GM23338 (cell line): ENCODE measurements around the gene ZBTB25. TPM values are rescaled to one million over a fixed set of nuclear protein-coding genes. Genes with fewer than 3 reads are reported as not detected.

Experiments
- ATAC-seq: fragments of 200-7000 bp; cut with Tn5 transposase; 3 replicates; pipeline ENCODE4 v1.9.1; 2020
- DNase-seq: peaks from one replicate; pipeline ENCODE4 v3.0.0-alpha.2; 2015; ENCODE audit warnings: low spot score
- H2AFZ ChIP-seq: fragments of 200-600 bp; sonication (generic); 2 replicates; pipeline ENCODE4 v1.8.0; 2016; ENCODE audit warnings: antibody characterized with exemption, mild to moderate bottlenecking, moderate library complexity
- H3F3A ChIP-seq: fragments of 200-600 bp; sonication (generic); replicated peaks from 2 replicates; pipeline ENCODE4 v1.8.0; 2017; ENCODE audit warnings: antibody characterized with exemption, mixed run types, low read depth
- H3K27ac ChIP-seq: fragments of 200-600 bp; sonication (generic); 2 replicates; pipeline ENCODE4 v1.6.1; 2016; ENCODE audit warnings: low read depth
- H3K27me3 ChIP-seq: fragments of 200-600 bp; sonication (generic); 2 replicates; pipeline ENCODE4 v1.8.0; 2016; ENCODE audit warnings: mild to moderate bottlenecking, mixed run types, moderate library complexity; ENCODE audit not compliant: insufficient read depth
- H3K36me3 ChIP-seq: fragments of 200-600 bp; sonication (generic); 2 replicates; pipeline ENCODE4 v1.8.0; 2016; ENCODE audit warnings: mild to moderate bottlenecking; ENCODE audit not compliant: insufficient read depth
- H3K4me1 ChIP-seq: fragments of 200-600 bp; sonication (generic); 2 replicates; pipeline ENCODE4 v1.8.0; 2016; ENCODE audit warnings: mild to moderate bottlenecking, moderate library complexity; ENCODE audit not compliant: insufficient read depth
- H3K4me2 ChIP-seq: fragments of 200-600 bp; sonication (generic); 2 replicates; pipeline ENCODE4 v1.7.1; 2017; ENCODE audit warnings: mixed run types
- H3K4me3 ChIP-seq: fragments of 200-600 bp; sonication (generic); 2 replicates; pipeline ENCODE4 v1.6.1; 2016; ENCODE audit warnings: mixed run types
- H3K79me2 ChIP-seq: fragments of 200-600 bp; sonication (generic); replicated peaks from 2 replicates; pipeline ENCODE4 v1.8.0; 2017; ENCODE audit warnings: mild to moderate bottlenecking; ENCODE audit not compliant: insufficient read depth
- H3K9me2 ChIP-seq: fragments of 200-600 bp; sonication (generic); 2 replicates; pipeline ENCODE4 v1.8.0; 2017; ENCODE audit not compliant: insufficient read depth
- H4K20me1 ChIP-seq: fragments of 200-600 bp; sonication (generic); replicated peaks from 2 replicates; pipeline ENCODE4 v1.8.0; 2017; ENCODE audit warnings: mild to moderate bottlenecking; ENCODE audit not compliant: insufficient read depth
- H3K27ac Mint-ChIP-seq: 2 replicates; pipeline ENCODE4 v1.8.0; 2020; ENCODE audit warnings: inconsistent platforms, mild to moderate bottlenecking, moderate library complexity, mixed read lengths
- H3K27me3 Mint-ChIP-seq: 3 replicates; pipeline ENCODE4 v1.8.0; 2022; ENCODE audit warnings: low read depth, mild to moderate bottlenecking, moderate library complexity, mixed read lengths, inconsistent platforms; ENCODE audit not compliant: insufficient read depth, poor library complexity
- H3K36me3 Mint-ChIP-seq: 3 replicates; pipeline ENCODE4 v1.8.0; 2021; ENCODE audit warnings: low read depth, mild to moderate bottlenecking, inconsistent platforms, moderate library complexity, mixed read lengths
- H3K4me1 Mint-ChIP-seq: 3 replicates; pipeline ENCODE4 v1.8.0; 2020; ENCODE audit warnings: mild to moderate bottlenecking, inconsistent platforms, mixed read lengths
- H3K4me3 Mint-ChIP-seq: 3 replicates; pipeline ENCODE4 v1.8.0; 2021; ENCODE audit warnings: moderate library complexity, mild to moderate bottlenecking, inconsistent platforms, mixed read lengths
- H3K9me3 Mint-ChIP-seq: 3 replicates; pipeline ENCODE4 v1.8.0; 2020; ENCODE audit warnings: moderate library complexity, mild to moderate bottlenecking, inconsistent platforms, mixed read lengths
- CTCF ChIP-seq, 2 experiments: fragments of 200-600 bp in 1 of 2; sonication (generic) in 1 of 2; conservative IDR thresholded peaks; 2 replicates each; pipeline versions ENCODE4 v1.5.1 to v1.6.1; 2016 to 2017; ENCODE audit warnings: antibody characterized with exemption in 2 of 2, low read depth in 2 of 2, mild to moderate bottlenecking in 2 of 2, moderate library complexity in 1 of 2
- ETS1 ChIP-seq: IDR thresholded peaks from 2 replicates; pipeline ENCODE4 v1.6.1; 2016; ENCODE audit warnings: antibody characterized with exemption
- EZH2 ChIP-seq: fragments of 200-600 bp; sonication (generic); IDR thresholded peaks from one replicate; pipeline ENCODE4 v1.8.0; 2017; ENCODE audit warnings: antibody characterized with exemption, mild to moderate bottlenecking, low read depth; ENCODE audit not compliant: unreplicated experiment
- EZH2phosphoT487 ChIP-seq: fragments of 200-600 bp; sonication (generic); IDR thresholded peaks from one replicate; pipeline ENCODE4 v1.8.1; 2018; ENCODE audit warnings: antibody characterized with exemption; ENCODE audit not compliant: unreplicated experiment
- JUNB ChIP-seq: IDR thresholded peaks from one replicate; pipeline ENCODE4 v1.6.1; 2016; ENCODE audit warnings: antibody characterized with exemption; ENCODE audit not compliant: unreplicated experiment
- NANOG ChIP-seq: IDR thresholded peaks from 2 replicates; pipeline ENCODE4 v1.6.1; 2016; ENCODE audit warnings: antibody characterized with exemption, borderline replicate concordance
- POLR2AphosphoS5 ChIP-seq: IDR thresholded peaks from 2 replicates; pipeline ENCODE4 v1.6.1; 2016; ENCODE audit warnings: antibody characterized with exemption, low read depth
- REST ChIP-seq: IDR thresholded peaks from one replicate; pipeline ENCODE4 v1.6.1; 2018; ENCODE audit warnings: antibody characterized with exemption; ENCODE audit not compliant: unreplicated experiment
- STAT1 ChIP-seq: IDR thresholded peaks from one replicate; pipeline ENCODE4 v1.6.1; 2016; ENCODE audit warnings: antibody characterized with exemption; ENCODE audit not compliant: unreplicated experiment
- ZNF114 ChIP-seq: fragments of 250-450 bp; sonication (Bioruptor Pico); IDR thresholded peaks from 2 replicates; pipeline ENCODE4 v1.5.0; 2020; ENCODE audit warnings: mild to moderate bottlenecking, moderate library complexity
- ZNF331 ChIP-seq: fragments of 250-450 bp; sonication (Bioruptor Pico); IDR thresholded peaks from 2 replicates; pipeline ENCODE4 v1.5.0; 2020; ENCODE audit warnings: low read depth, mild to moderate bottlenecking, moderate library complexity
- polyA plus RNA-seq: library from polyadenylated mRNA; unstranded; fragments of >200 nt; fragmentation: Nextera tagmentation; extraction: Ambion mirVana; gene quantifications from 2 replicates; pipeline ENCODE4 v1.2.1, GENCODE V29; 2016
- total RNA-seq: library from RNA; depleted of rRNA; stranded (reverse); fragments of >200 nt; shearing (Covaris generic); gene quantifications from 2 replicates; pipeline ENCODE4 v1.2.3, GENCODE V29; 2014
- TF ChIP-seq, protein P1 (sequence below): fragments of 250-450 bp; sonication (Bioruptor Pico); IDR thresholded peaks from 2 replicates; pipeline ENCODE4 v1.5.0; 2020; ENCODE audit warnings: mild to moderate bottlenecking, moderate library complexity

The ZBTB25 gene
- total and polyA plus RNA-seq, 2 experiments from 2014 or later: 5.8 to 8.0 TPM

- ATAC-seq (no peak), DNase-seq (no peak)
- Histone ChIP-seq H3K27ac (no peak overlapping the region), H3K4me1 (peaks cover 25% of the 10 kb centered on the region), H3K9me2 (no peaks in the 10 kb centered on the region), H3K36me3 (no peaks in the 10 kb centered on the region), H3K79me2 (peaks cover 99% of the 10 kb centered on the region), H3F3A (0 out of 2 replicates have a peak, but pooled peaks cover 3% of the 10 kb centered on the region), H4K20me1 (peaks cover 32% of the 10 kb centered on the region), H2AFZ (no peak overlapping the region), H3K4me3 (no peak overlapping the region), H3K4me2 (no peak overlapping the region), H3K27me3 (no peaks in the 10 kb centered on the region)
- TF ChIP-seq, protein P1, sequence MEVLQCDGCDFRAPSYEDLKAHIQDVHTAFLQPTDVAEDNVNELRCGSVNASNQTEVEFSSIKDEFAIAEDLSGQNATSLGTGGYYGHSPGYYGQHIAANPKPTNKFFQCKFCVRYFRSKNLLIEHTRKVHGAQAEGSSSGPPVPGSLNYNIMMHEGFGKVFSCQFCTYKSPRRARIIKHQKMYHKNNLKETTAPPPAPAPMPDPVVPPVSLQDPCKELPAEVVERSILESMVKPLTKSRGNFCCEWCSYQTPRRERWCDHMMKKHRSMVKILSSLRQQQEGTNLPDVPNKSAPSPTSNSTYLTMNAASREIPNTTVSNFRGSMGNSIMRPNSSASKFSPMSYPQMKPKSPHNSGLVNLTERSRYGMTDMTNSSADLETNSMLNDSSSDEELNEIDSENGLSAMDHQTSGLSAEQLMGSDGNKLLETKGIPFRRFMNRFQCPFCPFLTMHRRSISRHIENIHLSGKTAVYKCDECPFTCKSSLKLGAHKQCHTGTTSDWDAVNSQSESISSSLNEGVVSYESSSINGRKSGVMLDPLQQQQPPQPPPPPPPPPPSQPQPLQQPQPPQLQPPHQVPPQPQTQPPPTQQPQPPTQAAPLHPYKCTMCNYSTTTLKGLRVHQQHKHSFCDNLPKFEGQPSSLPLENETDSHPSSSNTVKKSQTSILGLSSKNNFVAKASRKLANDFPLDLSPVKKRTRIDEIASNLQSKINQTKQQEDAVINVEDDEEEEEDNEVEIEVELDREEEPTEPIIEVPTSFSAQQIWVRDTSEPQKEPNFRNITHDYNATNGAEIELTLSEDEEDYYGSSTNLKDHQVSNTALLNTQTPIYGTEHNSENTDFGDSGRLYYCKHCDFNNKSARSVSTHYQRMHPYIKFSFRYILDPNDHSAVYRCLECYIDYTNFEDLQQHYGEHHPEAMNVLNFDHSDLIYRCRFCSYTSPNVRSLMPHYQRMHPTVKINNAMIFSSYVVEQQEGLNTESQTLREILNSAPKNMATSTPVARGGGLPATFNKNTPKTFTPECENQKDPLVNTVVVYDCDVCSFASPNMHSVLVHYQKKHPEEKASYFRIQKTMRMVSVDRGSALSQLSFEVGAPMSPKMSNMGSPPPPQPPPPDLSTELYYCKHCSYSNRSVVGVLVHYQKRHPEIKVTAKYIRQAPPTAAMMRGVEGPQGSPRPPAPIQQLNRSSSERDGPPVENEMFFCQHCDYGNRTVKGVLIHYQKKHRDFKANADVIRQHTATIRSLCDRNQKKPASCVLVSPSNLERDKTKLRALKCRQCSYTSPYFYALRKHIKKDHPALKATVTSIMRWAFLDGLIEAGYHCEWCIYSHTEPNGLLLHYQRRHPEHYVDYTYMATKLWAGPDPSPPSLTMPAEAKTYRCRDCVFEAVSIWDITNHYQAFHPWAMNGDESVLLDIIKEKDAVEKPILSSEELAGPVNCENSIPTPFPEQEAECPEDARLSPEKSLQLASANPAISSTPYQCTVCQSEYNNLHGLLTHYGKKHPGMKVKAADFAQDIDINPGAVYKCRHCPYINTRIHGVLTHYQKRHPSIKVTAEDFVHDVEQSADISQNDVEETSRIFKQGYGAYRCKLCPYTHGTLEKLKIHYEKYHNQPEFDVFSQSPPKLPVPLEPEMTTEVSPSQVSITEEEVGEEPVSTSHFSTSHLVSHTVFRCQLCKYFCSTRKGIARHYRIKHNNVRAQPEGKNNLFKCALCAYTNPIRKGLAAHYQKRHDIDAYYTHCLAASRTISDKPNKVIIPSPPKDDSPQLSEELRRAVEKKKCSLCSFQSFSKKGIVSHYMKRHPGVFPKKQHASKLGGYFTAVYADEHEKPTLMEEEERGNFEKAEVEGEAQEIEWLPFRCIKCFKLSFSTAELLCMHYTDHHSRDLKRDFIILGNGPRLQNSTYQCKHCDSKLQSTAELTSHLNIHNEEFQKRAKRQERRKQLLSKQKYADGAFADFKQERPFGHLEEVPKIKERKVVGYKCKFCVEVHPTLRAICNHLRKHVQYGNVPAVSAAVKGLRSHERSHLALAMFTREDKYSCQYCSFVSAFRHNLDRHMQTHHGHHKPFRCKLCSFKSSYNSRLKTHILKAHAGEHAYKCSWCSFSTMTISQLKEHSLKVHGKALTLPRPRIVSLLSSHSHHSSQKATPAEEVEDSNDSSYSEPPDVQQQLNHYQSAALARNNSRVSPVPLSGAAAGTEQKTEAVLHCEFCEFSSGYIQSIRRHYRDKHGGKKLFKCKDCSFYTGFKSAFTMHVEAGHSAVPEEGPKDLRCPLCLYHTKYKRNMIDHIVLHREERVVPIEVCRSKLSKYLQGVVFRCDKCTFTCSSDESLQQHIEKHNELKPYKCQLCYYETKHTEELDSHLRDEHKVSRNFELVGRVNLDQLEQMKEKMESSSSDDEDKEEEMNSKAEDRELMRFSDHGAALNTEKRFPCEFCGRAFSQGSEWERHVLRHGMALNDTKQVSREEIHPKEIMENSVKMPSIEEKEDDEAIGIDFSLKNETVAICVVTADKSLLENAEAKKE (CRISPR knock-in tag): no peak
- no peak for TF ChIP-seq CTCF (conservative IDR thresholded peaks at IDR 0.05; ENCODE audit: low read depth in 2 of 2)
- TF ChIP-seq NANOG: no peak
- TF ChIP-seq ZNF114 (CRISPR knock-in tag): no peak
- no peak for TF ChIP-seq ZNF331 (CRISPR knock-in tag)
- TF ChIP-seq POLR2AphosphoS5: no peak
- no peak for TF ChIP-seq EZH2phosphoT487
- TF ChIP-seq ETS1: no peak
- no peak for TF ChIP-seq STAT1
- no peak for TF ChIP-seq REST
- no peak for TF ChIP-seq JUNB
- no peak for TF ChIP-seq EZH2
- Mint-ChIP-seq H3K4me3 (no peak overlapping the region), H3K36me3 (no peaks in the 10 kb centered on the region; the same call in 2 of the 3 replicates), H3K4me1 (peaks cover 27% of the 10 kb centered on the region), H3K9me3 (no peaks in the 10 kb centered on the region; the same call in 2 of the 3 replicates), H3K27me3 (peaks cover 4% of the 10 kb centered on the region), H3K27ac (no peak overlapping the region)
These were observed 9.6 kb upstream of the ZBTB25 start for GRCh38 chr14:64513271-64513670.
